ENCODE results near the gene SLC22A14. TPM values are rescaled to one million over a fixed set of nuclear protein-coding genes. Genes with fewer than 3 reads are reported as not detected.

The SLC22A14 gene
- total and polyA plus RNA-seq, 12 donors: 0.06 to 0.37 (median 0.23) TPM; not detected in 8

- Histone ChIP-seq H3K27me3 (no peaks in the 10 kb centered on the region), H3K27ac (no peak overlapping the region), H3K36me3 (no peaks in the 10 kb centered on the region), H3K4me1 (no peaks in the 10 kb centered on the region), H3K9me3 (peaks cover 0 to 4% (median 0%) of the 10 kb centered on the region in 11 donors), H3K4me3 (no peak overlapping the region)
- no peak for TF ChIP-seq CTCF (IDR thresholded peaks at IDR 0.05)
- intact Hi-C loops (cut with DNase I): no loop called here
- WGBS, 2 donors: 62 to 70% methylated on average over 3 of the region's 3 CpGs
- ATAC-seq (no peak), DNase-seq (no peak)
Observed at GRCh38 chr3:38332201-38332600, 50.1 kb downstream of the SLC22A14 start.

- DNase-seq (no peak), ATAC-seq (no peak)
- Histone ChIP-seq H3K9me3 (no peaks in the 10 kb centered on the region), H3K4me3 (no peak overlapping the region), H3K4me1 (no peaks in the 10 kb centered on the region), H3K36me3 (no peaks in the 10 kb centered on the region), H3K27ac (no peak overlapping the region), H3K27me3 (no peaks in the 10 kb centered on the region)
- WGBS, 2 donors: 64 to 71% methylated on average over 5 of the region's 5 CpGs
- intact Hi-C loops (cut with DNase I): no loop called here
- TF ChIP-seq CTCF (IDR thresholded peaks at IDR 0.05): no peak
Observed at GRCh38 chr3:38334142-38335055, 52.3 kb downstream of the SLC22A14 start.

GRCh38 chr3:38335263-38335662 is 53.2 kb downstream of the SLC22A14 start:
- Histone ChIP-seq H3K27ac (no peak overlapping the region), H3K36me3 (no peaks in the 10 kb centered on the region), H3K27me3 (no peaks in the 10 kb centered on the region), H3K4me1 (no peaks in the 10 kb centered on the region), H3K9me3 (no peaks in the 10 kb centered on the region), H3K4me3 (no peak overlapping the region)
- TF ChIP-seq CTCF (IDR thresholded peaks at IDR 0.05): no peak
- 79 to 85% methylated on average over 6 of the region's 6 CpGs for WGBS, 2 donors
- intact Hi-C loops (cut with DNase I): no loop called here
- DNase-seq (no peak), ATAC-seq (no peak)

GRCh38 chr3:38337703-38338102 is 55.6 kb downstream of the SLC22A14 start:
- ATAC-seq: no peak
- peaks cover 0 to 5% (median 0%) of the 10 kb centered on the region in 11 donors for H3K9me3 ChIP-seq
- WGBS, 2 donors: 86 to 95% methylated on average over 2 of the region's 2 CpGs
- intact Hi-C loops (cut with DNase I): no loop called here
- no peaks in the 10 kb centered on the region for H3K36me3 ChIP-seq
- H3K27ac ChIP-seq: no peak overlapping the region
- H3K4me1 ChIP-seq: no peaks in the 10 kb centered on the region
- no peak for TF ChIP-seq CTCF (IDR thresholded peaks at IDR 0.05)
- no peak overlapping the region for H3K4me3 ChIP-seq
- no peak for DNase-seq
- no peaks in the 10 kb centered on the region for H3K27me3 ChIP-seq

Data from heart right ventricle (tissue), 16 donors.